Mucosa of descending colon (tissue), 3 donors: ENCODE data around the gene PKP1. TPM values are rescaled to one million over a fixed set of nuclear protein-coding genes. Genes with fewer than 3 reads are reported as not detected.

Experiments
- ATAC-seq: fragments of 200-7000 bp; cut with Tn5 transposase; one replicate; pipeline ENCODE4 v1.9.1; 2020; ENCODE audit warnings: mild to moderate bottlenecking, moderate library complexity
- DNase-seq, 3 donors: peaks; one replicate each; pipeline ENCODE4 v3.0.0-alpha.2; 2020
- H3K36me3 ChIP-seq: fragments of 200-600 bp; one replicate; pipeline ENCODE4 v1.8.0; 2021; ENCODE audit warnings: low read depth, mild to moderate bottlenecking
- H3K4me1 ChIP-seq: fragments of 200-600 bp; one replicate; pipeline ENCODE4 v1.8.0; 2021; ENCODE audit warnings: low read depth, mild to moderate bottlenecking
- H3K4me3 ChIP-seq: fragments of 200-600 bp; one replicate; pipeline ENCODE4 v1.8.0; 2021; ENCODE audit warnings: mild to moderate bottlenecking
- H3K9me3 ChIP-seq: fragments of 200-600 bp; one replicate; pipeline ENCODE4 v1.8.0; 2021; ENCODE audit warnings: mild to moderate bottlenecking
- intact Hi-C, 2 donors: fragments of 100-400 bp; cut with DNase I in 1 of 2; cut with micrococcal nuclease in 1 of 2; formaldehyde crosslinking; loops; one replicate each; pipeline versions ENCODE4 v1.11.0 to v1.11.1; 2022; cut with DNase I, micrococcal nuclease
- total RNA-seq, 3 donors: library from RNA; stranded (reverse); fragmentation: NEBNext Ultra II Directional in 2 of 3; extraction: Animal tissue kit (Norgen Biotek cat#: 25700) in 2 of 3; gene quantifications; one replicate each; pipeline versions ENCODE4 v1.2.1 to v1.2.4, GENCODE V29; 2021 to 2023
- TF ChIP-seq, protein P1 (sequence below): fragments of 200-600 bp; IDR thresholded peaks from one replicate; pipeline ENCODE4 v1.8.0; 2022; ENCODE audit warnings: antibody characterized with exemption, mild to moderate bottlenecking
- donor health status: DM: no; HTN: no; CAD: no; lungs with moderate emphysema.
- donor health status: DM: no; HTN: no; CAD: no.
- donor health status: DM: no; HTN: yes; CAD: no.

PKP1 gene
- total RNA-seq, 3 donors from 2014 or later = 0.27 to 0.41 TPM; not detected in 1

- Histone ChIP-seq H3K4me3 (no peak overlapping the region), H3K36me3 (no peaks in the 10 kb centered on the region), H3K9me3 (no peaks in the 10 kb centered on the region), H3K4me1 (no peaks in the 10 kb centered on the region)
- TF ChIP-seq, protein P1, sequence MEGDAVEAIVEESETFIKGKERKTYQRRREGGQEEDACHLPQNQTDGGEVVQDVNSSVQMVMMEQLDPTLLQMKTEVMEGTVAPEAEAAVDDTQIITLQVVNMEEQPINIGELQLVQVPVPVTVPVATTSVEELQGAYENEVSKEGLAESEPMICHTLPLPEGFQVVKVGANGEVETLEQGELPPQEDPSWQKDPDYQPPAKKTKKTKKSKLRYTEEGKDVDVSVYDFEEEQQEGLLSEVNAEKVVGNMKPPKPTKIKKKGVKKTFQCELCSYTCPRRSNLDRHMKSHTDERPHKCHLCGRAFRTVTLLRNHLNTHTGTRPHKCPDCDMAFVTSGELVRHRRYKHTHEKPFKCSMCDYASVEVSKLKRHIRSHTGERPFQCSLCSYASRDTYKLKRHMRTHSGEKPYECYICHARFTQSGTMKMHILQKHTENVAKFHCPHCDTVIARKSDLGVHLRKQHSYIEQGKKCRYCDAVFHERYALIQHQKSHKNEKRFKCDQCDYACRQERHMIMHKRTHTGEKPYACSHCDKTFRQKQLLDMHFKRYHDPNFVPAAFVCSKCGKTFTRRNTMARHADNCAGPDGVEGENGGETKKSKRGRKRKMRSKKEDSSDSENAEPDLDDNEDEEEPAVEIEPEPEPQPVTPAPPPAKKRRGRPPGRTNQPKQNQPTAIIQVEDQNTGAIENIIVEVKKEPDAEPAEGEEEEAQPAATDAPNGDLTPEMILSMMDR = no peak
- ATAC-seq (no peak), DNase-seq (no peak)
- intact Hi-C loops = no loop called here
Measured at GRCh38 chr1:201329286-201329685, 46.0 kb downstream of the PKP1 start.

DNA sequence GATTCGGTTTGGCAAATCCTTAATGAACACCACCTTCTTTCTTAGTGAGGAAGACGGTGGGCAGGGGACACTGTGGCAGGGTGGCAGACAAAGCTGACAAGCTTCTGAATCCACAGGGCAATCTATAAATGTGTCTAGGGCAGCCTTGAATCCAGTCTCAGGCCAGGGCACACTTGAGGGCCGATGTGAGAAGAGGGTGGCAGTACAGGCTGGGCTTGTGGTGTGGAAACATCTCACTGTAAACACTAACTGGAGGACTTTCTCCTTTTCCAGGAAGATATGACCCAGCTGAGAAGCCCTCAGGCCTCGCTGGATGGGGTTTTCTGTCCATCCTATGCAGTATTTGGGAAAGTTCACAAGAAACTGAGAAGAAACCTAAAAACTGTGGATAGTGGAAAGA is 46.5 kb downstream of the PKP1 start:
- no peak overlapping the region for H3K4me3 ChIP-seq
- TF ChIP-seq, protein P1 = no peak
- intact Hi-C loops = no loop called here
- DNase-seq (no peak), ATAC-seq (no peak)
- H3K9me3 ChIP-seq = no peaks in the 10 kb centered on the region
- H3K36me3 ChIP-seq = no peaks in the 10 kb centered on the region
- H3K4me1 ChIP-seq = no peaks in the 10 kb centered on the region

DNA sequence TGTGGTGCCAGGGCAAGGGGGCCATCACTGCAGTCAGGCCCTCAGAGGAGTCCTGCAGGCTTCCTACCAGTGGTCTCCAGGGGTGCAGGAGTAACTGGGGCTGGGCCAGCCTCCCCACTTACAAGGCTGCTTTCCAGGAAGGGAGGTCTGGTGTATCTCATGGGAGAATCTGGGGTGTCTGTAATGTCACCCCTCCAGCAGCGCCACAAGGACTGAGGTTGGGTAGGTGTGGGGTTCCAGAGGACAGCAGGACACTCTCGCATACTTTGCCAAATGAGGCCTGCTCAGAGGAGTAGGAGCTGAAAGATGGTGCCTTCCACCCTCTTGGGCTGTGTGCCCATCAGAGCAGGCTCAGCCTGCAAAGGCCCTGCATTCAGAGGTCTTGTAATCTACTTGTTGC is 47.2 kb downstream of the PKP1 start:
- no peaks in the 10 kb centered on the region for H3K4me1 ChIP-seq
- H3K36me3 ChIP-seq = no peaks in the 10 kb centered on the region
- DNase-seq (no peak), ATAC-seq (no peak)
- intact Hi-C loops = no loop called here
- H3K4me3 ChIP-seq = no peak overlapping the region
- H3K9me3 ChIP-seq = no peaks in the 10 kb centered on the region
- TF ChIP-seq, protein P1 = no peak

- ATAC-seq = no peak
- intact Hi-C loops = no loop called here
- H3K4me3 ChIP-seq = no peak overlapping the region
- H3K36me3 ChIP-seq = no peaks in the 10 kb centered on the region
- DNase-seq = no peak
- TF ChIP-seq, protein P1 = no peak
- no peaks in the 10 kb centered on the region for H3K4me1 ChIP-seq
- H3K9me3 ChIP-seq = no peaks in the 10 kb centered on the region
Measured at GRCh38 chr1:201331166-201331565, 47.9 kb downstream of the PKP1 start.

DNA sequence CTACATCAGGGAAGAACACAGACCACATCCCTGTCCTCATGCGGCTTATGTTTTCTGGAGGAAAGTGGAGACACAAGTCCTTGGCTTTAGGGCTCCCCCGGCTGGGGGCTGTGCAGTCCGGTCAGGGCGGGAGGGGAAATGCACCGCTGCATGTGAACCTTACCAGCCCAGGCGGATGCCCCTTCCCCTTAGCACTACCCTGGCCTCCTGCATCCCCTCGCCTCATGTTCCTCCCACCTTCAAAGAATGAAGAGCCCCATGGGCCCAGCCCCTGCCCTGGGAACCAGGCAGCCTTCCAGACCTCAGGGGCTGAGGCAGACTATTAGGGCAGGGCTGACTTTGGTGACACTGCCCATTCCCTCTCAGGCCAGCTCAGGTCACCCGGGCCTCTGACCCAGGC is 48.7 kb downstream of the PKP1 start:
- H3K4me3 ChIP-seq = no peak overlapping the region
- H3K4me1 ChIP-seq = no peaks in the 10 kb centered on the region
- no peak for DNase-seq
- no peak for ATAC-seq
- intact Hi-C loops = no loop called here
- TF ChIP-seq, protein P1 = no peak
- H3K36me3 ChIP-seq = no peaks in the 10 kb centered on the region
- H3K9me3 ChIP-seq = no peaks in the 10 kb centered on the region
